Prostate gland (tissue), 2 donors: ENCODE measurements around the gene BIRC6. TPM values are rescaled to one million over a fixed set of nuclear protein-coding genes. Genes with fewer than 3 reads are reported as not detected.
"Not testable (repeated sequence)": the region's sequence is repeated elsewhere in the genome, so short reads cannot be mapped to it uniquely, and the experiment has no call there.

ENCODE experiments used
- DNase-seq: peaks from one replicate; pipeline ENCODE4 v3.0.0-alpha.2; 2019; ENCODE audit warnings: low spot score
- H3K27ac ChIP-seq, 2 donors: fragments of 200-600 bp; sonication (generic); 2 replicates each; pipeline ENCODE4 v1.5.1; 2017 to 2019
- H3K27me3 ChIP-seq: fragments of 200-600 bp; sonication (generic); replicated peaks from 2 replicates; pipeline ENCODE4 v1.5.1; 2019; ENCODE audit not compliant: insufficient read depth
- H3K36me3 ChIP-seq, 2 donors: fragments of 200-600 bp; sonication (generic); 1 replicate in 1 of 2; 2 replicates in 1 of 2; pipeline versions ENCODE4 v1.5.1 to v1.8.1; 2017 to 2019
- H3K4me1 ChIP-seq: fragments of 200-600 bp; sonication (generic); replicated peaks from 2 replicates; pipeline ENCODE4 v1.5.1; 2019
- H3K4me3 ChIP-seq, 2 donors: fragments of 200-600 bp; sonication (generic); 2 replicates each; pipeline ENCODE4 v1.5.1; 2017 to 2019
- H3K9me3 ChIP-seq: fragments of 200-600 bp; sonication (generic); 2 replicates; pipeline ENCODE4 v1.5.1; 2017
- POLR2A ChIP-seq: fragments of 450-650 bp; IDR thresholded peaks from one replicate; pipeline ENCODE4 v1.6.1; 2016; ENCODE audit warnings: antibody characterized with exemption, mild to moderate bottlenecking
- POLR2AphosphoS5 ChIP-seq: sonication (generic); formaldehyde crosslinking; IDR thresholded peaks from one replicate; pipeline ENCODE4 v1.6.1; 2017; ENCODE audit warnings: antibody characterized with exemption
- WGBS: methylation state at CpG from one replicate; pipeline ENCODE4 v1.1.5; 2018; 5-methylcytosine and 5-hydroxymethylcytosine counted together
- intact Hi-C: fragments of 100-400 bp; cut with DNase I; formaldehyde crosslinking; loops from one replicate; pipeline ENCODE4 v1.14.2; 2022
- total RNA-seq, 2 donors: library from RNA; depleted of rRNA; stranded (reverse); fragments of >200 nt; gene quantifications; one replicate each; pipeline ENCODE4 v1.1.0, GENCODE V29; 2016
- TF ChIP-seq, protein P1 (sequence below), 4 experiments: fragments of 200-600 bp in 2 of 4; fragments of 450-650 bp in 2 of 4; sonication (generic) in 2 of 4; IDR thresholded peaks; 1 replicate in 3 of 4; 2 replicates in 1 of 4; pipeline ENCODE4 v1.5.1; 2016 to 2019; ENCODE audit warnings: antibody characterized with exemption in 4 of 4, mild to moderate bottlenecking in 2 of 4, moderate library complexity in 2 of 4

The BIRC6 gene
- total RNA-seq, 2 donors from 2014 or later = 89.6 to 113 TPM

DNA sequence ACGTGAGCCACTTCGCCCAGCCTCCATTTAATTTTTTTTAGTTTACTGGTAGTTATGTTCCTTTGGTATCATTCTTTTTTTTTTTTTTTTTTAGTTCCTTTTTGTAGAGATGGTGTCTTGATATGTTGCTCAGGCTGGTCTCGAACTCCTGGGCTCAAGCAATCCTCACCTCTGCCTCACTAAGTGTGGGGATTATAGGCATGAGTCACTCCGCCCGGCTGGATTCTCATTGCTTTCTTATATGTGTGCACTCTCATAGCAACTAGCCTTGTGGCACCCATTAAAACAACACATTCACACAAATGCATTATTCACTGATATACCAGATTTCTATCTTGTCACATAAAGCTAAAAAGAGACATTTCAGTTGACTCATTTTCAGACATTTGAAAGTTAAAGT lies 275.3 kb downstream of the BIRC6 start:
- Histone ChIP-seq H3K9me3 (no peaks in the 10 kb centered on the region), H3K4me3 (no peak overlapping the region), H3K27ac (no peak overlapping the region), H3K36me3 (no peaks in the 10 kb centered on the region), H3K27me3 (no peaks in the 10 kb centered on the region), H3K4me1 (no peaks in the 10 kb centered on the region)
- intact Hi-C loops = no loop called here
- 89% methylated on average over 5 of the region's 5 CpGs for WGBS
- TF ChIP-seq, protein P1, sequence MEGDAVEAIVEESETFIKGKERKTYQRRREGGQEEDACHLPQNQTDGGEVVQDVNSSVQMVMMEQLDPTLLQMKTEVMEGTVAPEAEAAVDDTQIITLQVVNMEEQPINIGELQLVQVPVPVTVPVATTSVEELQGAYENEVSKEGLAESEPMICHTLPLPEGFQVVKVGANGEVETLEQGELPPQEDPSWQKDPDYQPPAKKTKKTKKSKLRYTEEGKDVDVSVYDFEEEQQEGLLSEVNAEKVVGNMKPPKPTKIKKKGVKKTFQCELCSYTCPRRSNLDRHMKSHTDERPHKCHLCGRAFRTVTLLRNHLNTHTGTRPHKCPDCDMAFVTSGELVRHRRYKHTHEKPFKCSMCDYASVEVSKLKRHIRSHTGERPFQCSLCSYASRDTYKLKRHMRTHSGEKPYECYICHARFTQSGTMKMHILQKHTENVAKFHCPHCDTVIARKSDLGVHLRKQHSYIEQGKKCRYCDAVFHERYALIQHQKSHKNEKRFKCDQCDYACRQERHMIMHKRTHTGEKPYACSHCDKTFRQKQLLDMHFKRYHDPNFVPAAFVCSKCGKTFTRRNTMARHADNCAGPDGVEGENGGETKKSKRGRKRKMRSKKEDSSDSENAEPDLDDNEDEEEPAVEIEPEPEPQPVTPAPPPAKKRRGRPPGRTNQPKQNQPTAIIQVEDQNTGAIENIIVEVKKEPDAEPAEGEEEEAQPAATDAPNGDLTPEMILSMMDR (IDR thresholded peaks at IDR 0.05) = no peak
- no peak for TF ChIP-seq POLR2AphosphoS5
- TF ChIP-seq POLR2A = no peak
- DNase-seq = no peak

DNA sequence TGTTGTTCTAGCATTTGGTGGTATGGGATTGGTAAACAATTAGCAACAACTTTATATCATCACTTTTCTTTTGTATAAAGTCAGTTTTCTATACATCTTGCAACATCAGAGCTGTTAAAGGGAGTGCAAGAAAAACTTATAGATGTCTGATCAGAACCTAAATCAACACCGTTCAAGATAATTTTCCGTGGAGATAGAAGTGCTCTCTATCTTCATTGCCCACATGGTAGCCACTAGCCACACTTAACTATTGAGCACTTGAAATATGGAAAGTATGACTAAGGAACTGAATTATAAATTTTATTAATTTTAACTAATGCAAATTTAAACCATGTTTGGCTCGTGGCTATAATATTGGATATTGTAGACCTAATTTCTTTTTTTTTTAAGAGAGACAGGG lies 276.2 kb downstream of the BIRC6 start:
- 90% methylated on average over 3 of the region's 3 CpGs for WGBS
- H3K9me3 ChIP-seq = no peaks in the 10 kb centered on the region
- H3K36me3 ChIP-seq = no peaks in the 10 kb centered on the region
- no peak overlapping the region for H3K27ac ChIP-seq
- H3K27me3 ChIP-seq = no peaks in the 10 kb centered on the region
- no peak for TF ChIP-seq POLR2A
- TF ChIP-seq, protein P1 (IDR thresholded peaks at IDR 0.05) = no peak
- no peak for TF ChIP-seq POLR2AphosphoS5
- no peak for DNase-seq
- intact Hi-C loops = no loop called here
- no peak overlapping the region for H3K4me3 ChIP-seq
- H3K4me1 ChIP-seq = no peaks in the 10 kb centered on the region

DNA sequence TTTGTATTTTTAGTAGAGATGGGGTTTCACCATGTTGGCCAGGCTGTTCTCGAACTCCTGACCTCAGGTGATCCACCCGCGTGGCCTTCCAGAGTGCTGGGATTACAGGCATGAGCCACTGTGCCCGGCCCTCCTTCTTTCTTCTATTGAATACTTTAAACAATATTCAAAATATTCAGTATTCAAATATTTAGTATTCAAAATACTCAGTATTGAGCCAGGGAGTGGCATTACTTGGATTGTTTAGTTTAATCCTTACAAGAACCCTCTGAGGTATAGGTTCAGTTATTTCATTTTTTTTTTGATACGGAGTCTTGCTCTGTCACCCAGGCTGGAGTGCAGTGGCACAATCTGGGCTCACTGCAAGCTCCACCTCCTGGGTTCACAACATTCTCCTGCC lies 281.7 kb downstream of the BIRC6 start:
- H3K9me3 ChIP-seq, DNase-seq, H3K27me3 ChIP-seq, H3K36me3 ChIP-seq, H3K4me3 ChIP-seq, H3K4me1 ChIP-seq, intact Hi-C loops, H3K27ac ChIP-seq: not testable (repeated sequence)
- WGBS = 98% methylated on average over 5 of the region's 5 CpGs

DNA sequence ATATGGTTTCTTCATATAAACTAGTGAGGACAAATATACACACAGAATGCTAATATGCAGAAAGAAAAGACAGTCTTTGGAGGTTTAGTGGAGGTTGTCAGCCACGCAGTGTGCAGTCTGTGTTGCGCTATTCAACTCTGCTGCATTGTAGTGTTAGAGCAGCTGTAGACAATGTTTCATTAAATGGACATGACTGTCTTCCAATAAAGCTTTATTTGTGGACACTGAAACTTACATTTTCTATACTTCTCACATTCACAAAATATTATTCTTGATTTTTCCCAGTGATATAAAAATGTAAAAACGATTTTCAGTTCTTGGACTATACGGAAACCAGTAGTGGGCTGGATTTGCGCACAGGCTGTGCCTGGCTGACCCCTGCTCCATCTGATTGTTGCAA lies 284.4 kb downstream of the BIRC6 start:
- H3K4me3 ChIP-seq = no peak overlapping the region
- H3K27ac ChIP-seq = no peak overlapping the region
- no peaks in the 10 kb centered on the region for H3K9me3 ChIP-seq
- TF ChIP-seq, protein P1 (IDR thresholded peaks at IDR 0.05) = no peak
- no peak for TF ChIP-seq POLR2A
- no peak for TF ChIP-seq POLR2AphosphoS5
- 93% methylated on average over 5 of the region's 5 CpGs for WGBS
- no peaks in the 10 kb centered on the region for H3K4me1 ChIP-seq
- intact Hi-C loops = no loop called here
- peaks cover 0 to 8% of the 10 kb centered on the region in 2 donors for H3K36me3 ChIP-seq
- no peaks in the 10 kb centered on the region for H3K27me3 ChIP-seq
- no peak for DNase-seq

DNA sequence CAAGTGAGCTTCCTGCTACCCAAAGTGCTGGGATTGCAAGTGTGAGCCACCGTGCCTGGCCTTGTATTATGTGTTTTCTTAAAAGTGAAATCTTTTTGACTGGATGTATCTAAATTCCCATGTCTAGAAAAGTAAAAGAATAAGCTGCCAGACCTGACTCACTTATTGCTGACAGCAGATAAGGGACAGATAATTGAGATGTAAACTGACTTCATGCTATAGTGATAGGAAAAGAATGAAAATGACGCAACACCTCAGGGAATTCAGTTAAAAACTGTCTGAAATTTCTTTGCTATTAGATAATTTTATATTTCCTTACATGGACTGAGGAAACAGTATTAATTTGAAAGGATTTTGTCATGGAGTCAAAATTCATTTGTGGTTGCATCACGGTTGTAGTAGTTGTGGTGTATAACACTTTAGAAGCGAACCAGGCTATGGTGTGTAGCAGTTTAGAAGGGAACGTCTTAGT lies 290.4 kb downstream of the BIRC6 start:
- Histone ChIP-seq H3K9me3 (no peaks in the 10 kb centered on the region), H3K27me3 (no peaks in the 10 kb centered on the region), H3K4me1 (no peaks in the 10 kb centered on the region), H3K36me3 (no peaks in the 10 kb centered on the region), H3K27ac (no peak overlapping the region), H3K4me3 (no peak overlapping the region)
- no peak for TF ChIP-seq POLR2AphosphoS5
- TF ChIP-seq, protein P1 (IDR thresholded peaks at IDR 0.05) = no peak
- TF ChIP-seq POLR2A = no peak
- whole genome bisulfite sequencing = 89% methylated on average over 5 of the region's 5 CpGs
- intact Hi-C loops = no loop called here
- DNase-seq = no peak
